ENCODE results near the gene CAMK2A. TPM values are rescaled to one million over a fixed set of nuclear protein-coding genes. Genes with fewer than 3 reads are reported as not detected.

Gene CAMK2A
- total RNA-seq, 3 donors from 2014 or later (not counting 1 experiment from before 2014, with no cell fraction given), result 0.38 TPM; not detected in 2

- no peaks in the 10 kb centered on the region for H3K4me1 Mint-ChIP-seq
- TF ChIP-seq, protein P1, sequence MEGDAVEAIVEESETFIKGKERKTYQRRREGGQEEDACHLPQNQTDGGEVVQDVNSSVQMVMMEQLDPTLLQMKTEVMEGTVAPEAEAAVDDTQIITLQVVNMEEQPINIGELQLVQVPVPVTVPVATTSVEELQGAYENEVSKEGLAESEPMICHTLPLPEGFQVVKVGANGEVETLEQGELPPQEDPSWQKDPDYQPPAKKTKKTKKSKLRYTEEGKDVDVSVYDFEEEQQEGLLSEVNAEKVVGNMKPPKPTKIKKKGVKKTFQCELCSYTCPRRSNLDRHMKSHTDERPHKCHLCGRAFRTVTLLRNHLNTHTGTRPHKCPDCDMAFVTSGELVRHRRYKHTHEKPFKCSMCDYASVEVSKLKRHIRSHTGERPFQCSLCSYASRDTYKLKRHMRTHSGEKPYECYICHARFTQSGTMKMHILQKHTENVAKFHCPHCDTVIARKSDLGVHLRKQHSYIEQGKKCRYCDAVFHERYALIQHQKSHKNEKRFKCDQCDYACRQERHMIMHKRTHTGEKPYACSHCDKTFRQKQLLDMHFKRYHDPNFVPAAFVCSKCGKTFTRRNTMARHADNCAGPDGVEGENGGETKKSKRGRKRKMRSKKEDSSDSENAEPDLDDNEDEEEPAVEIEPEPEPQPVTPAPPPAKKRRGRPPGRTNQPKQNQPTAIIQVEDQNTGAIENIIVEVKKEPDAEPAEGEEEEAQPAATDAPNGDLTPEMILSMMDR (IDR thresholded peaks at IDR 0.05), result no peak
- H3K36me3 Mint-ChIP-seq, result no peaks in the 10 kb centered on the region
- Histone ChIP-seq H3K36me3 (ENCODE audit: control insufficient read depth, insufficient read depth, low read length) (no peaks in the 10 kb centered on the region), H3K4me3 (ENCODE audit: low read length) (no peak overlapping the region), H3K9me3 (ENCODE audit: control insufficient read depth, insufficient read depth, low read length) (no peaks in the 10 kb centered on the region), H3K4me1 (ENCODE audit: control insufficient read depth, insufficient read depth, low read length) (no peaks in the 10 kb centered on the region), H3K27ac (ENCODE audit: low read length) (no peak overlapping the region), H3K27me3 (ENCODE audit: control insufficient read depth, insufficient read depth, low read length) (peaks cover 11% of the 10 kb centered on the region)
- intact Hi-C loops (cut with micrococcal nuclease), result no loop called here
- DNase-seq, result no peak
- 75% methylated on average over 10 of the region's 16 CpGs for WGBS (ENCODE audit: insufficient coverage)
- no peak for ATAC-seq
- no peaks in the 10 kb centered on the region for H3K9me3 Mint-ChIP-seq
- H3K27ac Mint-ChIP-seq, result no peak overlapping the region
- H3K27me3 Mint-ChIP-seq (ENCODE audit: low read depth in 2 of 2), result peaks cover 28 to 44% of the 10 kb centered on the region in 2 donors
- H3K4me3 Mint-ChIP-seq, result no peak overlapping the region
Measured at GRCh38 chr5:150190503-150190979, 99.0 kb downstream of the CAMK2A start.

GRCh38 chr5:150189728-150190502, 99.7 kb downstream of the CAMK2A start, which contains the start of gene SLC6A7:
TSS of gene SLC6A7 (plus strand) at chr5:150190062. CDS start at chr5:150190328, 266 bp downstream.
- Mint-ChIP-seq H3K4me1 (no peaks in the 10 kb centered on the region), H3K4me3 (no peak within 1 kb of the TSS), H3K9me3 (no peaks in the 10 kb centered on the region), H3K27me3 (ENCODE audit: low read depth in 2 of 2) (peaks cover 28 to 41% of the 10 kb centered on the region in 2 donors), H3K27ac (no peak within 1 kb of the TSS), H3K36me3 (no peaks in the 10 kb centered on the region)
- Histone ChIP-seq H3K4me3 (ENCODE audit: low read length) (no peak within 1 kb of the TSS), H3K4me1 (ENCODE audit: control insufficient read depth, insufficient read depth, low read length) (no peaks in the 10 kb centered on the region), H3K27me3 (ENCODE audit: control insufficient read depth, insufficient read depth, low read length) (peaks cover 11% of the 10 kb centered on the region), H3K9me3 (ENCODE audit: control insufficient read depth, insufficient read depth, low read length) (no peaks in the 10 kb centered on the region), H3K36me3 (ENCODE audit: control insufficient read depth, insufficient read depth, low read length) (no peaks in the 10 kb centered on the region), H3K27ac (ENCODE audit: low read length) (no peak within 1 kb of the TSS)
- ATAC-seq (no peak), DNase-seq (no peak)
- intact Hi-C loops (cut with micrococcal nuclease), result no loop called here
- TF ChIP-seq, protein P1 (IDR thresholded peaks at IDR 0.05), result no peak
- WGBS (ENCODE audit: insufficient coverage), result 9% methylated on average over 58 of the region's 58 CpGs

DNA sequence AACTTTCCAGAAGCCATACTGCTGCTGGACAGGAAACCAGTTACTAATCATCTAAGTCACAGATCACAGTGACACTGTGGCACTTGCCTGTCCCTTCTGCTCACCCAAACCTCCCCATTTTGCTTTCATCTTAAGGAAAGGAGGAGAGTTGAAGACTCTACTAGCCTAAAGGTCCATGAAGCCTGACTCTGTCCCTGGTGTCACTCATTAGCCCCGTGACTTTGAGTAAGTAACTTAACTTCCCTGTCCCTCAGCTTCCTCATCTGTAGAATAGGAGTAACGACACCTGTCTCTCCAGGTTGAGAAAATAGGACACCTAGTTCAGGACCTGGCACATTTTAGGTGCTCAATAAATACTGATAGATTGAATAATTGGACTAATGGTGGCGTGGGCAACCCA, 100.2 kb downstream of the CAMK2A start:
- H3K27ac ChIP-seq (ENCODE audit: low read length), result no peak overlapping the region
- no peaks in the 10 kb centered on the region for H3K4me1 Mint-ChIP-seq
- TF ChIP-seq, protein P1 (IDR thresholded peaks at IDR 0.05), result no peak
- H3K27me3 ChIP-seq (ENCODE audit: control insufficient read depth, insufficient read depth, low read length), result peaks cover 11% of the 10 kb centered on the region
- H3K9me3 Mint-ChIP-seq, result no peaks in the 10 kb centered on the region
- no peaks in the 10 kb centered on the region for H3K36me3 Mint-ChIP-seq
- WGBS (ENCODE audit: insufficient coverage), result 61% methylated on average over 3 of the region's 3 CpGs
- no peak overlapping the region for H3K4me3 ChIP-seq (ENCODE audit: low read length)
- ATAC-seq (no peak), DNase-seq (no peak)
- no peak overlapping the region for H3K27ac Mint-ChIP-seq
- no peaks in the 10 kb centered on the region for H3K9me3 ChIP-seq (ENCODE audit: control insufficient read depth, insufficient read depth, low read length)
- no peaks in the 10 kb centered on the region for H3K36me3 ChIP-seq (ENCODE audit: control insufficient read depth, insufficient read depth, low read length)
- no peaks in the 10 kb centered on the region for H3K4me1 ChIP-seq (ENCODE audit: control insufficient read depth, insufficient read depth, low read length)
- intact Hi-C loops (cut with micrococcal nuclease), result no loop called here
- no peak overlapping the region for H3K4me3 Mint-ChIP-seq
- H3K27me3 Mint-ChIP-seq (ENCODE audit: low read depth in 2 of 2), result peaks cover 28 to 41% of the 10 kb centered on the region in 2 donors
